Measurements from ENCODE around the gene IGLL1.
"Not testable (repeated sequence)": the region's sequence is repeated elsewhere in the genome, so short reads cannot be mapped to it uniquely, and the experiment has no call there.

Gene IGLL1

DNA sequence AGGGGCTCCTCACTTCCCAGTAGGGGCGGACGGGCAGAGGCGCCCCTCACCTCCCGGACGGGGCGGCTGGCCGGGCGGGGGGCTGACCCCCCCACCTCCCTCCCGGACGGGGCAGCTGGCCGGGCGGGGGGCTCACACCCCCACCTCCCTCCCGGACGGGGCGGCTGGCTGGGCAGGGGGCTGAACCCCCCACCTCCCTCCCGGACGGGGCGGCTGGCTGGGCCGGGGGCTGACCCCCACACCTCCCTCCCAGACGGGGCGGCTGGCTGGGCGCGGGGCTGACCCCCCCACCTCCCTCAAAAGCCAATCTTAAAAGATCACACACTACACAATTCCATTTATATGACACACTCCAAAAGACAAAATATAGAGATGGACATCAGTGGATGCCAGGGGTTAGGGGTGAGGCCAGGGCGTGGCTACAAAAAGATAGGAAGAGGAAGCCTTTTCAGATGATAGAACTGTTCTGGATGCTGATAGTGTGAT lies 19.0 kb downstream of the IGLL1 start:
- not testable (repeated sequence) for DNase-seq

DNA sequence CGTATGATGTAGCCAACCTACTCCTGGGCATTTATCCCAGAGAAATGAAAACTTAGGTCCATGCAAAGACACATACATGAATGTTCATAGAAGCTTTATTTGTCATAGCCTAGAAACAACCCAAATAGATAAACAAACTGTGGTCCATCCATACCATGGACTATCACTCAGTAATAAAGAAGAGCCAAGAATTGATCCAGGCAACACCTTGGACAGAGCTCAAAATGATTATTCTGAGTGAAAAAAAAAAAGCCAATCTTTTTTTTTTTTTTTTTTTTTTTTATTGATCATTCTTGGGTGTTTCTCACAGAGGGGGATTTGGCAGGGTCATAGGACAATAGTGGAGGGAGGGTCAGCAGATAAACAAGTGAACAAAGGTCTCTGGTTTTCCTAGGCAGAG lies 19.9 kb downstream of the IGLL1 start:
- DNase-seq = not testable (repeated sequence)

DNA sequence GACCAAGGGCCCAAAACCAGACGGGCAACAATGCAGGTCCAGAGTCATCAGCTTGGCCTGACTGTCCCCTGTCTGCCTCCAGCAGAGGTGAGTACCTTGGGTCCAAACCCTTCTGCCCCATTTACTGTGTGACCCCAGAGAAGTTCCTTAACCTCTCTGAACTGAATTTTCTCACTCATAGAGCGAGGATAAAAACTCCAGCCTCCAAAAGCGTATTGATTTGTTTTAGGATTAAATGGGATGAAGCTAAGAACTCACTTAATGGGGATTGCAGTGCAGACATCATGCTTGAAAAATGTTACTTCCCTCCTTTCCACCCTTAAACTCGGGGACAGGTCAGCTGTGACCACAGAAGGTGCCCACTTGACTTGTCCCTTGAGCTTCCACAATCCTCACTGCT lies 22.6 kb downstream of the IGLL1 start:
- DNase-seq = no peak

DNA sequence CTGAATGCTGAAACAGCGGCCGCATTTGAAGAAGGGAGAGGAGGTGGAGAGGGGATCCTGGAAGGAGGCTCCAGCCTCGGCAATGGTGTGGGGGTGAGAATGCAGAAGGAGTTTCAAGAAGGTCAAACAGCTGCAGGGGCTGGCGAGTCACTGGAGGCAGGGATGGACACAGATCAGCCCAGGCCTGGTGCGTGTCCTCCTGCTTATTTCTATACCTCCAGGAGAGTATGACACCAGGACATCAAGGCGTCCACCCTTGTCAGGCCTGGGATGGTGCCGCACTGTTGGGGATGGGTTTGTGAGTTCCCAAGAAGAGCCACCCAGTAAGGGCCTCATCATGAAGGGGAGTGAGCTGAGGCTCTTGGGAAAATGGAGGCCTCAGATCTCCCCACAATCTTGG lies 23.1 kb downstream of the IGLL1 start:
- no peak for DNase-seq

DNA sequence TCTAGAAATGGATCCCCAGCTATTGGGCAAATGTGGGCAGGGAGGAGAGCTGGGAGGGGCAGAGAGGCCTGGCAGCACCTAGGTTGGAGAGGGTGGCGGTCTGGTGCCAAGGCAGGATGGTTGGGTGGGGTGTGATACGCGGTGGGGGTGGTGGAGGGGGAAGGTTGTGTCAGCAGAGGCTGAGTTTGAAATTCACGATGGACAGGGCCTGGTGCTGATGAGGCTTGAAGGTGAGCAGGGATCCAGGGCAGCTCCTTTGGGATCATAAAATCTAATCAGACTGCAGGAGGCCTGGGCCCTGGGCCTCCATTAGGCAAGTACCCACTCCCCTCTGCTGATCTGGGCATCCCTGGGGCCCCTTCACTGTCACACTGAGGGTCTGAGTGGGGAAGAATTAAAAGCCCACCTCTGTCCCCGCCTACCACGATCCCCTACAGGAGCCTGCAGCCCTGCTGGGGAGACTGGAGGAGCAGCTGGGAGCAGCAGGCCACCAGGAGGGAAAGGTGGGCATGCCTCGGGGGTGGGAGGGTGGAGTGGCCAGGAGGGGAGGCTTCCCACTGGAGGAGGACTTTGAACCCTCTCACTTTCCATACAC lies 24.0 kb downstream of the IGLL1 start:
- no peak for DNase-seq

DNA sequence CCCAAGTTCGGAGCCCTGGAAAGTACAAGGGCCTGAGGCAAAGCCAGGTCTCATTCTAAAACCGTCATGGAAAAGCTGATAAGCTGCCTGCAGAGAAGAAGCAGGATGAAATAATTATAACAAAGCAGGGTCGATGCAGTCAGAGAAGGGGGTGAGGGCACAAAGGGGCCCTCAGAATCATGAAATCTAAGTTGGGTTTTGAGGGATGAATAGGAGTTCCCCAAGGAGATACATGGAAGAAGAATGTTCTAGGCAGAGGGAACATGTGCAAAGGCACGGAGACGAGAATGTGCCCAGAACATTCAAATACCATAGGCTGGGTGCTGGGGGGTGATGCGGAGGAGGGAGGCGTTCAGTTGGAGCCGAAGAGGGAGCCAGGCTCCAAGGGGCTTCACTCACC lies 25.0 kb downstream of the IGLL1 start:
- DNase-seq = no peak

DNA sequence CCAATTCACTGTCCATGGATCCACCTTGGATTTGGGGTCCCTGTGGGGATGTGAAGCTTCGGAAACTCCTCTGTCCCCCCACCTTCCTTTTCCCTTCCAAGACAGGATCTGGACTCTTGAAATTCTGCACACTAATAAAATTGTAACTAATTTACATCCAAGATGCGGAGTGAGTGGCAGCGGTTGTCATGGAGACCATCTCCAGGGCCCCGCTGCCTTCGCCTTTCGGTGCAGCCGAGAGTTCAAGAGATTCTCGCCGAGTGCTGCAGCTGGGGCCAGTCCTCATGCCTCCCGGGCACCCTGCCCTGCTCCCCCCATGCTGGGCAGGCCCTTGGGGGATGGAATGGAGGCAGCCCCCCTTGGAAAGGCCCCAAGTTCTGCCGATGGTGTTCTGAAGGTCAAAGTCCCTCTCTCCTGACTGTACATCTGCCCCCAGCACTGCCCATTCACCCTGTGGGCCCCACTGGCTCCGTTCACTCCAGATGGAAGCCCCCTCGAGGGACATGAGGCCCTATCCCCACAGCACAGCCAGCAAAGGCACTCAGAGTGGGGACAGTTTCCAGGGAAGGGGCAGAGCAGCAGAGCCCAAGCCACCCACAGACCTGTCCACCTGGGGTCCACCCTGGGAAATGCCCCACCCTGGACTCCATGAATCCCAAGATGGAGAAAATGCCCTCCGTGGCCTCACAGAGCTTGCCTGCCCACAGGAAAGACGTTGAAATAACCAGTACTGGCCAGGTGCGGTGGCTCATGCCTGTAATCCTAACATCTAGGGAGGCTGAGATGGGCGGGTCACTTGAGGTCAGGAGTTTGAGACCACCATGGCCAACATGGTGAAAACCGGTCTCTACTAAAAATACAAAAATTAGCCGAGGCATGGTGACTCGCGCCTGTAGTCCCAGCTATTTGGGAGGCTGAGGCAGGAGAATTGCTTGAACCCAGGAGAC lies 25.9 kb downstream of the IGLL1 start:
- no peak for DNase-seq

DNA sequence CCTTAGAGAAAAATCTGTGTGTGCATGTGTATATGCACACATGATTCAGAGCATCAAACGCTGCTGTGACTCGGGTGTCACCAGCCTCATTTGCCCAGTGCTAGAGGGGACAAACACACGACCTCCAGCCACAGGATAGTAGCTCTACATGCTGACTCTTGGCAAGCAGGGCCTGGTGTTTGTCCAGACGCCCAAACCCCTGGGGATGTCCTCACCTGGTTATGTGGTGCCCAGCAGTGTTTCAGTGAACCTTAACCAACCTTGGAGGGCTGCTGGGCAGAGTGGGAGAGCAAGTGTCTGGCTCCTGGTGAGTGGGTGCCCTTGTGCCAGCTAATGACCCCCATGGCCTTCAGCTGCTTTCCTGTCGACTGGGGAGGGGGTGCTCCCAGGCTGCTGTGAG lies 26.7 kb downstream of the IGLL1 start:
- DNase-seq = no peak

DNA sequence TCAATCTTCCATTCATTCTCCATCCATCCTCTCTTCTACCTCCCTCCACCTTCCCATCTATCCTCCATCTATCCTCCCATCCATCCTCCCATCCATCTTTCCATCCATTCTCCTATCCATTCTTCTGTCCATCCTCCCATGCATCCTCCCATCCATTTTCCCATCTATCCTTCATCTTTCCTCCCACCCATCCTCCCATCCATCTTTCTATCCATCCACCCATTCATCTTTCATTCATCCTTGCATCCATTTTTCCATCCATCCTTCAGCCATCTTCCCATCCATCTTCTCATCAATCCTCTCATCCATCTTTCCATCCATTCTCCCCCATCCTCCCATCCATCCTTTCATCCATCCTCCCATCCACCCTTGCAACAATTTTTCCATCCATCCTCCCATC lies 27.5 kb downstream of the IGLL1 start:
- DNase-seq = no peak

DNA sequence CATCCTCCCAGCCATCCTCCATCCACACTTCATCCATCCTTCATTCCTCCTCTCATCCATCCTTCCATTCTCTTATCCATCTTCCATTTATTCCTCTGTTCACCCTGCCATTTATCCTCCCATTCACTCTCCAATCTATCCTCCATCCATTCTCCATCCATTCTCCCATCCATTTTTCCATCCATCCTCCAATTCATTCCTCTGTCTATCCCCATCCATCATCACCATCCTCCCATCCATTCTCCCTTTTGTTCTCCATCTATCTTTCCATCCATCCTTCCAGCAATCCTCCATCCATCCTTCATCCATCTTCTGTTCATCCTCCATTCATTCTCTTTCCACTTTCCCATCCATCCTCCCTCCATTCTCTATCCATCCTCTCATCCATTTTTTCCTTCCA lies 28.7 kb downstream of the IGLL1 start:
- DNase-seq = no peak

DNA sequence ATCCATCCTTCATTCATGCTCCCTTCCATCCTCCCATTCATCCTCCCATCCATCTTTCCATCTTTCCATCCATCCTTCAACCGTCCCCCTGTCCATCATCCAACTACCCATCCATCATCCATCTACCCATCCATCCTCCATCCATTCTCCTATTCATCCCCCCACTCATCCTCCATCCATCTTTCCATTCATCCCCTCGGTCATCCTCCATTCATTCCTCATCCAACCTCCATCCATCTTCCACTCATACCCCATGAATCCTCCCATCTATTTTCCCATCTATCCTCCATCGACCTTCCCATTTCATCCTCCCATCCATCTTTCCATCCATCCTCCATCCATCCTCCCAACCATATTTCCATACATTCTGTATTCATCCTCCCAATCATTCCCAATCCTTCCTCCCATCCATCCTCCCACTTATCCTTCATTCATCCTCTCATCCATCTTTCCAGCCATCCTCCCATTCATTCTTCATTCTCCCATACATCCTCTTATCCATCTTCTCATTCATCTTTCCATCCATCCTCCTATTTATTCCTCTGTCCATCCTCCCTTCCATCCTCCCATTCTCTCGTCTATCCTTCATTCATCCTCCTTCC lies 29.9 kb downstream of the IGLL1 start:
- no peak for DNase-seq

DNA sequence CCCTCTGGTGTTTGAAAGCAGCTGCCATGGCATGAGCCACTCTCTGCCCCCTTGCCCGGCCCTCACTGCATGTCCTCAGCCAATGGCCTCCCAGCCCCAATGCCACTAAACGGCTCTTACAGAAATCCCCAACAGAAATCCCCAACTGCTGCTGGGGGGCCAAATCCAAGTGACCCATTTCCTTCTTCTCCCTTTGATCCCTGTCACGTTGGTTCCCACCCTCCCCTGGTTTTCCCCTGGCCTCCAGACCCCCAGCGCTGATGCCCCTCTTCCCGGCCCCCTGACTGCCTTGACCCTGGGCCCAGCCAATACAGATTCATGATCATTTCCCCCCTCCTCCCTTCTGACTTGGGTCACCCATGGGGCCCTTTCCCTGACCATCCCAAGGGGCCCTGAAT lies 30.9 kb downstream of the IGLL1 start:
- DNase-seq = no peak

DNA sequence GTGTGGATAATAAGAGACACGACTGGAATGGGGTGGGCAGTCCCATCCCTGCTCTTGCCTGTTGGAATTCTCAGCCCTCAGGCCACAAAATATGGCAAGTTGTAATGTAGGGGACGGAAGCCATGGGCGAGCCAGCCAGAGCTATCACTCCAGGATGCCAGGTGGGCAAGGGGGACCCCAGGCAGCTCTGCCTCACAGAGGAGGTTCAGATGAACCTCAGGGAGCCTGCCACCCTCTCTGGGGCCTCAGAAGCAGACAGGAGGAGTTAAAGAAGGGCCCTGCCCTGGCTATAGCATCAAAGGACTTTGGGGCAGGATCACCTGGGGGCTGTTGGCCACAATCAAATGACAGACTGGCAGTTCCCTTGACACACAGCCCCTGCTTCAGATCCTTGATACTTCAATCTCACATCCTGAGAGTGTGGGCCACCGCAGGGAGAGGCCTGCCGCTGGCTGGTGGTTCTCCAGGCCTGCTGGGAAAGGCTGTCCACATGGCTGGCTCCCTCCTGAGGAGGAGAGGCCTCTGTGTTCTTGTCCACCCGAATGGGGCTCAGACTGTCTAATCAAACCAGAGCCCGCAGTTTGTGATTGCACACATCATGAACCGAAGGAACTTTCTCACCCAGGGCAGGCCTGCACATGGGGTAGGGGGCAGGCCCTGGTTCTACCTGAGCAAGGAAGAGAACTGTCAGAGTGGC lies 31.4 kb downstream of the IGLL1 start:
- no peak for DNase-seq

DNA sequence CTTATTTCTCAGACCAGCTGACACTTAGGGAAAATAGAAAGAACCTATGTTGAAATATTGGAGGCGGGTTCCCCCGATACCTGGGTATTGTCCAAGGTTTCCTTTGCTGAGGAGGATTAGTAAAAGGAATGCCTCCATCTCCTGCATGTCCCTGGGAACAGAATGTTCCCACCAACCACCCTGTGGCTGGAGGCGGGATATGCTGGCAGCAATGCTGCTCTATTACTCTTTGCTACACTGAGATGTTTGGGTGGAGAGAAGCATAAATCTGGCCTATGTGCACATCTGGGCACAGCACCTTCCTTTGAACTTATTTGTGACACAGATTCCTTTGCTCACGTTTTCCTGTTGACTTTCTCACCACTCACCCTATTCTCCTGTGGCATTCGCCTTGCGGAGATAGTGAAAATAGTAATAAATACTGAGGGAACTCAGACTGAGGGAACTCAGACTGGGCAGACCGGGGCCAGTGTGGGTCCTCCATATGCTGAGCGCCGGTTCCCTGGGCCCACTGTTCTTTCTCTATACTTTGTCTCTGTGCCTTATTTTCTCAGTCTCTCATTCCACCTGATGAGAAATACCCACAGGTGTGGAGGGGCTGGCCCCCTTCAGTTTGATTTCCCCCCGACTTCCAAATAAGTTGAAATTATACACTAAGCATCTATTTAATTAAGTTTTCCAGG lies 32.1 kb downstream of the IGLL1 start:
- DNase-seq = no peak

DNA sequence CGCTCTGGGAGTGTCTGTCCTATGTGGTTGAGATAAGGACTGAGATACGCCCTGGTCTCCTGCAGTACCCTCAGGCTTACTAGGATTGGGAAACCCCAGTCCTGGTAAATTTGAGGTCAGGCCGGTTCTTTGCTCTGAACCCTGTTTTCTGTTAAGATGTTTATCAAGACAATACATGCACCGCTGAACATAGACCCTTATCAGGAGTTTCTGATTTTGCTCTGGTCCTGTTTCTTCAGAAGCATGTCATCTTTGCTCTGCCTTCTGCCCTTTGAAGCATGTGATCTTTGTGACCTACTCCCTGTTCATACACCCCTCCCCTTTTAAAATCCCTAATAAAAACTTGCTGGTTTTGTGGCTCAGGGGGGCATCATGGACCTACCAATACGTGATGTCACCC lies 32.7 kb downstream of the IGLL1 start:
- not testable (repeated sequence) for DNase-seq

DNA sequence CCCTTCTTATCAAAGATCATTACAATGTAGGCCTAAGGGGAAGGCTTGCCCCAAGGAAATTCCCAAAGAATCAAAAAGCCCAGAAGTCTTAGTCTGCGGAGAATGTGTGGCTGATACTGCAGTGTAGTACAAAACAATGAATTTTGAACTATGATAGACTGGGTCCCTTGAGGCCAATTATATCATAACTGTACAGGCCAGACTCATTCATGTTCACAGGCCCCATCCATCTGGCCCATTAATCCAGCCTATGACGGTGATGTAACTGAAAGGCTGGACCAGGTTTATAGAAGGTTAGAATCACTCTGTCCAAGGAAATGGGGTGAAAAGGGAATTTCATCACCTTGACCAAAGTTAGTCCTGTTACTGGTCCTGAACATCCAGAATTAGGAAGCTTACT lies 35.2 kb downstream of the IGLL1 start:
- DNase-seq = no peak

DNA sequence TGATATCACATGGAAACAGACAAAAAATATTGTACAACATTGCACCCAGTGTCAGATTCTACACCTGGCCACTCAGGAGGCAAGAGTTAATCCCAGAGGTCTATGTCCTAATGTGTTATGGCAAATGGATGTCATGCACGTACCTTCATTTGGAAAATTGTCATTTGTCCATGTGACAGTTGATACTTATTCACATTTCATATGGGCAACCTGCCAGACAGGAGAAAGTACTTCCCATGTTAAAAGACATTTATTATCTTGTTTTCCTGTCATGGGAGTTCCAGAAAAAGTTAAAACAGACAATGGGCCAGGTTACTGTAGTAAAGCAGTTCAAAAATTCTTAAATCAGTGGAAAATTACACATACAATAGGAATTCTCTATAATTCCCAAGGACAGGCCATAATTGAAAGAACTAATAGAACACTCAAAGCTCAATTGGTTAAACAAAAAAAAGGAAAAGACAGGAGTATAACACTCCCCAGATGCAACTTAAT lies 36.5 kb downstream of the IGLL1 start:
- not testable (repeated sequence) for DNase-seq

DNA sequence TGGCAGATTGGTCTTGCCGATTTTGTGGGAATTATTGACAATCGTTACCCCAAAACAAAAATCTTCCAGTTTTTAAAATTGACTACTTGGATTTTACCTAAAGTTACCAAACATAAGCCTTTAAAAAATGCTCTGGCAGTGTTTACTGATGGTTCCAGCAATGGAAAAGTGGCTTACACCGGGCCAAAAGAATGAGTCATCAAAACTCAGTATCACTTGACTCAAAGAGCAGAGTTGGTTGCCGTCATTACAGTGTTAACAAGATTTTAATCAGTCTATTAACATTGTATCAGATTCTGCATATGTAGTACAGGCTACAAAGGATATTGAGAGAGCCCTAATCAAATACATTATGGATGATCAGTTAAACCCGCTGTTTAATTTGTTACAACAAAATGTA lies 37.2 kb downstream of the IGLL1 start:
- DNase-seq = no peak

DNA sequence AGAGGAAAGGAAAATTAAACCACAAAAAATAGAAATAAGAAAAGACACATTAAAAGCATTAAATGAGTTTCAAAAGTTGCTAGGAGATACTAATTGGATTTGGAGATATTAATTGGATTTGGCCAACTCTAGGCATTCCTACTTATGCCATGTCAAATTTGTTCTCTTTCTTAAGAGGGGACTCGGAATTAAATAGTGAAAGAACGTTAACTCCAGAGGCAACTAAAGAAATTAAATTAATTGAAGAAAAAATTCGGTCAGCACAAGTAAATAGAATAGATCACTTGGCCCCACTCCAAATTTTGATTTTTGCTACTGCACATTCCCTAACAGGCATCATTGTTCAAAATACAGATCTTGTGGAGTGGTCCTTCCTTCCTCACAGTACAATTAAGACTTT lies 37.7 kb downstream of the IGLL1 start:
- DNase-seq = not testable (repeated sequence)

DNA sequence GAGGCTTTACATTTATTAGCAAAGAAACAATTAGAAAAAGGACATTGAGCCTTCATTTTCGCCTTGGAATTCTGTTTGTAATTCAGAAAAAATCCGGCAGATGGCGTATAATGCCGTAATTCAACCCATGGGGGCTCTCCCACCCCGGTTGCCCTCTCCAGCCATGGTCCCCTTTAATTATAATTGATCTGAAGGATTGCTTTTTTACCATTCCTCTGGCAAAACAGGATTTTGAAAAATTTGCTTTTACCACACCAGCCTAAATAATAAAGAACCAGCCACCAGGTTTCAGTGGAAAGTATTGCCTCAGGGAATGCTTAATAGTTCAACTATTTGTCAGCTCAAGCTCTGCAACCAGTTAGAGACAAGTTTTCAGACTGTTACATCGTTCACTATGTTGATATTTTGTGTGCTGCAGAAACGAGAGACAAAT lies 38.2 kb downstream of the IGLL1 start:
- peak; percentile 28 for DNase-seq

DNA sequence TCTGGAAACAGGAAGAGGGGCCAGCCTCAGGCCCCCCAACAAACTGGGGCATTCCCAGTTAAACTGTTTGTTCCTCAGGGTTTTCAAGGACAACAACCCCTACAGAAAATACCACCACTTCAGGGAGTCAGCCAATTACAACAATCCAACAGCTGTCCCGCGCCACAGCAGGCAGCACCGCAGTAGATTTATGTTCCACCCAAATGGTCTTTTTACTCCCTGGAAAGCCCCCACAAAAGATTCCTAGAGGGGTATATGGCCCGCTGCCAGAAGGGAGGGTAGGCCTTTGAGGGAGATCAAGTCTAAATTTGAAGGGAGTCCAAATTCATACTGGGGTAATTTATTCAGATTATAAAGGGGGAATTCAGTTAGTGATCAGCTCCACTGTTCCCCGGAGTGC lies 39.3 kb downstream of the IGLL1 start:
- DNase-seq = not testable (repeated sequence)

DNA sequence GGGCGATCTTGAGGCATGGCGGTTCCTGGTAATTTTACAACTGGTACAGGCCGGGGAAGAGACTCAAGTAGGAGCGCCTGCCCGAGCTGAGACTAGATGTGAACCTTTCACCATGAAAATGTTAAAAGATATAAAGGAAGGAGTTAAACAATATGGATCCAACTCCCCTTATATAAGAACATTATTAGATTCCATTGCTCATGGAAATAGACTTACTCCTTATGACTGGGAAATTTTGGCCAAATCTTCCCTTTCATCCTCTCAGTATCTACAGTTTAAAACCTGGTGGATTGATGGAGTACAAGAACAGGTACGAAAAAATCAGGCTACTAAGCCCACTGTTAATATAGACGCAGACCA lies 40.3 kb downstream of the IGLL1 start:
- not testable (repeated sequence) for DNase-seq

Measured in suppressor macrophage treated with lipopolysaccharide for 4 hours (primary cell).